GM12891 (cell line): ENCODE data around the gene G6PC2.

ENCODE experiments used
- POLR2A ChIP-seq: IDR thresholded peaks from 2 replicates; pipeline ENCODE4 v1.6.1; 2011; ENCODE audit warnings: low read depth, low read length, control low read depth
- POLR2AphosphoS5 ChIP-seq: IDR thresholded peaks from 2 replicates; pipeline ENCODE4 v1.6.1; 2011; ENCODE audit warnings: low read depth, low read length, control low read depth
- SPI1 ChIP-seq: IDR thresholded peaks from 2 replicates; pipeline ENCODE4 v1.6.1; 2011; ENCODE audit warnings: low read depth, low read length, control low read depth
- TAF1 ChIP-seq: IDR thresholded peaks from 2 replicates; pipeline ENCODE4 v1.6.1; 2011; ENCODE audit warnings: low read depth, low read length, control low read depth

- TF ChIP-seq POLR2A (no peak), SPI1 (no peak), TAF1 (no peak), POLR2AphosphoS5 (no peak)
Observed at GRCh38 chr2:168852481-168852880, 48.6 kb upstream of the G6PC2 start.
